Measurements from ENCODE around the gene VSIG8.

DNA sequence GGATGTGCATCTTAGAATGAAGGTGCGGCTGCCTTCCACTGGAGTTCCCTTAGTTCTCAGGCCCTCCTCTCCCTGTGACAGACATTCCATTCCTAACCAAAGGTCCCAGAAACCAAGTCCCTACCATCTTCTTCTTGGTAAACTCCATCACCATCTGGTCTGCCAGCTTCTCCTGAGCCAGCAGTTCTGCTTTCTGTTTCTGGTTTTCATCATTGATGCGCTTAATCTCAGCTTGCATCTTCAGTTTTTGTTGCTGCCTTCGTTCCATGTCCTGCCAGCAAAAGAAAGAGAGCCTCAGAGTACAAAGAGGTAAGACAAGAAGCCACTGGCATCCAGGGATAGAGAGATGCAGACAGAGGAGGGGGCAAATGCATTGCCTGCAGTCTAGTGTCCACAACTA is 18.0 kb upstream of the VSIG8 start:
- TF ChIP-seq, protein P1, sequence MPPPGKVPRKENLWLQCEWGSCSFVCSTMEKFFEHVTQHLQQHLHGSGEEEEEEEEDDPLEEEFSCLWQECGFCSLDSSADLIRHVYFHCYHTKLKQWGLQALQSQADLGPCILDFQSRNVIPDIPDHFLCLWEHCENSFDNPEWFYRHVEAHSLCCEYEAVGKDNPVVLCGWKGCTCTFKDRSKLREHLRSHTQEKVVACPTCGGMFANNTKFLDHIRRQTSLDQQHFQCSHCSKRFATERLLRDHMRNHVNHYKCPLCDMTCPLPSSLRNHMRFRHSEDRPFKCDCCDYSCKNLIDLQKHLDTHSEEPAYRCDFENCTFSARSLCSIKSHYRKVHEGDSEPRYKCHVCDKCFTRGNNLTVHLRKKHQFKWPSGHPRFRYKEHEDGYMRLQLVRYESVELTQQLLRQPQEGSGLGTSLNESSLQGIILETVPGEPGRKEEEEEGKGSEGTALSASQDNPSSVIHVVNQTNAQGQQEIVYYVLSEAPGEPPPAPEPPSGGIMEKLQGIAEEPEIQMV (tag; conservative IDR thresholded peaks at IDR 0.05; ENCODE audit: low read depth): no peak
- no peak for TF ChIP-seq ZNF764 (CRISPR knock-in tag; IDR thresholded peaks at IDR 0.05; ENCODE audit: low read depth)

Measured in K562 (cell line).